ENCODE data around the gene SDHAF1.

DNA sequence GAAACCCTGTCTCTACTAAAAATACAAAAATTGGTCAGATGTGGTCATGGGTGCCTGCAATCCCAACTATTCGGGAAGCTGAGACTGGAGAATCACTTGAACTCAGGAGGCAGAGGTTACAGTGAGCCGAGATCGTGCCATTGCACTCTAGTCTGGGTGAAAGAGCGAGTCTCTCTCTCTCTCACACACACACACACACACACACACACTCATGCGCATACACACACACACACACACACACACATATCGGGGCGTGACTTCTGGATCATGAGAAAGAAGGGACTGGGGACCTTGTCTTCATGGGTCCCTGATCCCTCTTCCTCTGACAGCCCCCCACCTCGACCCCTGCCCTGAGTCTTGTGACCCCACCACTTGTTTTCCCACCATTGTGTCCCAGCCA lies 11.8 kb upstream of the SDHAF1 start:
- TF ChIP-seq, protein P1, sequence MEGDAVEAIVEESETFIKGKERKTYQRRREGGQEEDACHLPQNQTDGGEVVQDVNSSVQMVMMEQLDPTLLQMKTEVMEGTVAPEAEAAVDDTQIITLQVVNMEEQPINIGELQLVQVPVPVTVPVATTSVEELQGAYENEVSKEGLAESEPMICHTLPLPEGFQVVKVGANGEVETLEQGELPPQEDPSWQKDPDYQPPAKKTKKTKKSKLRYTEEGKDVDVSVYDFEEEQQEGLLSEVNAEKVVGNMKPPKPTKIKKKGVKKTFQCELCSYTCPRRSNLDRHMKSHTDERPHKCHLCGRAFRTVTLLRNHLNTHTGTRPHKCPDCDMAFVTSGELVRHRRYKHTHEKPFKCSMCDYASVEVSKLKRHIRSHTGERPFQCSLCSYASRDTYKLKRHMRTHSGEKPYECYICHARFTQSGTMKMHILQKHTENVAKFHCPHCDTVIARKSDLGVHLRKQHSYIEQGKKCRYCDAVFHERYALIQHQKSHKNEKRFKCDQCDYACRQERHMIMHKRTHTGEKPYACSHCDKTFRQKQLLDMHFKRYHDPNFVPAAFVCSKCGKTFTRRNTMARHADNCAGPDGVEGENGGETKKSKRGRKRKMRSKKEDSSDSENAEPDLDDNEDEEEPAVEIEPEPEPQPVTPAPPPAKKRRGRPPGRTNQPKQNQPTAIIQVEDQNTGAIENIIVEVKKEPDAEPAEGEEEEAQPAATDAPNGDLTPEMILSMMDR (IDR thresholded peaks at IDR 0.05 in 2 of 3, conservative IDR thresholded peaks at IDR 0.05 in 1 of 3; ENCODE audit: borderline replicate concordance in 1 of 3, insufficient read depth in 1 of 3, low read depth in 2 of 3, low read length in 2 of 3): no peak
- TF ChIP-seq POLR2A (IDR thresholded peaks at IDR 0.05; ENCODE audit: borderline replicate concordance, extremely low read depth, insufficient read depth, insufficient read length): no peak
- TF ChIP-seq, protein P2, sequence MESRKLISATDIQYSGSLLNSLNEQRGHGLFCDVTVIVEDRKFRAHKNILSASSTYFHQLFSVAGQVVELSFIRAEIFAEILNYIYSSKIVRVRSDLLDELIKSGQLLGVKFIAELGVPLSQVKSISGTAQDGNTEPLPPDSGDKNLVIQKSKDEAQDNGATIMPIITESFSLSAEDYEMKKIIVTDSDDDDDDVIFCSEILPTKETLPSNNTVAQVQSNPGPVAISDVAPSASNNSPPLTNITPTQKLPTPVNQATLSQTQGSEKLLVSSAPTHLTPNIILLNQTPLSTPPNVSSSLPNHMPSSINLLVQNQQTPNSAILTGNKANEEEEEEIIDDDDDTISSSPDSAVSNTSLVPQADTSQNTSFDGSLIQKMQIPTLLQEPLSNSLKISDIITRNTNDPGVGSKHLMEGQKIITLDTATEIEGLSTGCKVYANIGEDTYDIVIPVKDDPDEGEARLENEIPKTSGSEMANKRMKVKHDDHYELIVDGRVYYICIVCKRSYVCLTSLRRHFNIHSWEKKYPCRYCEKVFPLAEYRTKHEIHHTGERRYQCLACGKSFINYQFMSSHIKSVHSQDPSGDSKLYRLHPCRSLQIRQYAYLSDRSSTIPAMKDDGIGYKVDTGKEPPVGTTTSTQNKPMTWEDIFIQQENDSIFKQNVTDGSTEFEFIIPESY (IDR thresholded peaks at IDR 0.05; ENCODE audit: extremely low read depth, insufficient replicate concordance, low read length): no peak
- no peak for TF ChIP-seq YY1 (IDR thresholded peaks at IDR 0.05; ENCODE audit: extremely low read depth, insufficient replicate concordance, low read depth, low read length)
